B cell (primary cell): Measurements from ENCODE around the gene DNAH8. TPM values are rescaled to one million over a fixed set of nuclear protein-coding genes. Genes with fewer than 3 reads are reported as not detected.

Experiments used
- ATAC-seq: fragments of 200-7000 bp; cut with Tn5 transposase; one replicate; pipeline ENCODE4 v1.10.0; 2021; ENCODE audit warnings: low read depth, mild to moderate bottlenecking, moderate number of reproducible peaks, moderate library complexity
- CTCF ChIA-PET: fragments of 350-600 bp; sonication (Branson Sonifier 250); formaldehyde crosslinking; loops from one replicate; lab custom pipeline; 2021; ENCODE audit warnings: antibody characterized with exemption, inconsistent platforms; lab: Charles Lee
- POLR2A ChIA-PET: fragments of 350-600 bp; sonication (Branson Sonifier 250); formaldehyde crosslinking; loops from one replicate; lab custom pipeline; 2021; ENCODE audit warnings: antibody characterized with exemption; lab: Charles Lee
- DNase-seq: peaks from one replicate; pipeline ENCODE4 v3.0.0; 2013
- H2AFZ ChIP-seq: 2 replicates; pipeline ENCODE4 v1.6.1; 2012; ENCODE audit warnings: mild to moderate bottlenecking, low read depth, low read length; ENCODE audit not compliant: insufficient read depth, poor library complexity, severe bottlenecking
- H3K27ac ChIP-seq, 2 donors: 1 replicate in 1 of 2; 2 replicates in 1 of 2; pipeline ENCODE4 v1.5.1; 2012 to 2013; ENCODE audit warnings: low read length in 2 of 2, mild to moderate bottlenecking in 2 of 2, moderate library complexity in 1 of 2
- H3K27me3 ChIP-seq, 4 experiments: fragments of 200-600 bp in 1 of 4; sonication (generic) in 1 of 4; replicated peaks in 1 of 4; 1 replicate in 2 of 4; 2 replicates in 2 of 4; pipeline versions ENCODE4 v1.6.1 to v1.7.0; 2013 to 2016; ENCODE audit warnings: low read length in 3 of 4, mild to moderate bottlenecking in 2 of 4, mixed read lengths in 1 of 4, moderate library complexity in 1 of 4; ENCODE audit not compliant: insufficient read depth in 4 of 4, control insufficient read depth in 3 of 4; ENCODE audit errors: control extremely low read depth in 1 of 4
- H3K36me3 ChIP-seq, 2 experiments: replicated peaks in 1 of 2; 1 replicate in 1 of 2; 2 replicates in 1 of 2; pipeline versions ENCODE4 v1.6.1 to v1.7.1; 2013; ENCODE audit warnings: low read length in 1 of 2; ENCODE audit not compliant: insufficient read depth in 2 of 2, control insufficient read depth in 1 of 2; ENCODE audit errors: control extremely low read depth in 1 of 2, extremely low read depth in 1 of 2
- H3K4me1 ChIP-seq, 2 donors: fragments of 200-600 bp in 1 of 2; sonication (generic) in 1 of 2; 1 replicate in 1 of 2; 2 replicates in 1 of 2; pipeline versions ENCODE4 v1.5.1 to v1.6.1; 2013 to 2017; ENCODE audit warnings: low read length in 2 of 2; ENCODE audit not compliant: control insufficient read depth in 2 of 2, insufficient read depth in 2 of 2
- H3K4me2 ChIP-seq: replicated peaks from 2 replicates; pipeline ENCODE3; 2012; ENCODE audit warnings: mild to moderate bottlenecking, low read depth, low read length; ENCODE audit not compliant: poor library complexity, severe bottlenecking
- H3K4me3 ChIP-seq, 5 experiments: fragments of 200-600 bp in 1 of 5; sonication (generic) in 1 of 5; 1 replicate in 3 of 5; 2 replicates in 2 of 5; pipeline versions ENCODE4 v1.5.1 to v1.7.0; 2011 to 2016; ENCODE audit warnings: low read length in 4 of 5, mild to moderate bottlenecking in 4 of 5, low read depth in 2 of 5, control low read depth in 1 of 5, moderate library complexity in 1 of 5; ENCODE audit not compliant: insufficient read depth in 1 of 5; ENCODE audit errors: control extremely low read depth in 1 of 5, extremely low read depth in 1 of 5
- H3K79me2 ChIP-seq: fragments of 200-600 bp; sonication (generic); one replicate; pipeline ENCODE4 v1.6.0; 2016; ENCODE audit warnings: low read length; ENCODE audit not compliant: control insufficient read depth, insufficient read depth
- H3K9ac ChIP-seq: fragments of 200-600 bp; sonication (generic); 2 replicates; pipeline ENCODE4 v1.6.1; 2017; ENCODE audit warnings: mild to moderate bottlenecking, low read length, moderate library complexity
- H3K9me3 ChIP-seq, 3 donors: one replicate each; pipeline versions ENCODE4 v1.6.1 to v1.7.1; 2013; ENCODE audit warnings: low read length in 2 of 3; ENCODE audit not compliant: control insufficient read depth in 2 of 3, insufficient read depth in 1 of 3; ENCODE audit errors: control extremely low read depth in 1 of 3
- H4K20me1 ChIP-seq: 2 replicates; pipeline ENCODE4 v1.6.0; 2012; ENCODE audit warnings: mild to moderate bottlenecking, low read length; ENCODE audit not compliant: insufficient read depth, control insufficient read depth, poor library complexity, severe bottlenecking
- H3K27ac Mint-ChIP-seq: one replicate; pipeline ENCODE4 v1.8.0; 2021; ENCODE audit warnings: mixed read lengths
- H3K27me3 Mint-ChIP-seq: one replicate; pipeline ENCODE4 v1.8.0; 2021; ENCODE audit warnings: mixed read lengths
- H3K4me1 Mint-ChIP-seq: one replicate; pipeline ENCODE4 v1.8.0; 2021; ENCODE audit warnings: mixed read lengths
- H3K4me3 Mint-ChIP-seq: one replicate; pipeline ENCODE4 v1.8.0; 2021; ENCODE audit warnings: mixed read lengths
- H3K9me3 Mint-ChIP-seq: one replicate; pipeline ENCODE4 v1.8.0; 2022; ENCODE audit warnings: mixed read lengths; ENCODE audit not compliant: insufficient read depth
- EZH2 ChIP-seq: IDR thresholded peaks from 2 replicates; pipeline ENCODE4 v1.6.1; 2012; ENCODE audit warnings: borderline replicate concordance, low read depth, mild to moderate bottlenecking, moderate library complexity, low read length; ENCODE audit not compliant: insufficient read depth, poor library complexity, severe bottlenecking
- WGBS: methylation state at CpG from one replicate; pipeline ENCODE4 v1.1.5; 2013; ENCODE audit warnings: missing lambda C conversion rate; ENCODE audit not compliant: insufficient coverage; 5-methylcytosine and 5-hydroxymethylcytosine counted together
- intact Hi-C: fragments of 100-400 bp; cut with micrococcal nuclease; formaldehyde crosslinking; loops from one replicate; pipeline ENCODE4 v1.10.0; 2022
- polyA plus RNA-seq: library from polyadenylated mRNA; depleted of rRNA; stranded (reverse); fragments of >200 nt; gene quantifications from 2 replicates; pipeline ENCODE4 v1.2.3, GENCODE V29; 2012
- total RNA-seq, 2 donors: library from RNA; stranded (reverse); fragments of 120-200 nt in 1 of 2; gene quantifications; 1 replicate in 1 of 2; 2 replicates in 1 of 2; pipeline versions ENCODE4 v1.2.3 to v1.2.4, GENCODE V29; 2013 to 2022
- TF ChIP-seq, protein P1 (sequence below): fragments of 200-600 bp; IDR thresholded peaks from one replicate; pipeline ENCODE4 v1.8.0; 2022; ENCODE audit warnings: antibody characterized with exemption, mild to moderate bottlenecking

Gene DNAH8
- total and polyA plus RNA-seq, 2 donors (not counting 1 experiment from before 2014, with no cell fraction given): 0.69 to 1.1 TPM

DNA sequence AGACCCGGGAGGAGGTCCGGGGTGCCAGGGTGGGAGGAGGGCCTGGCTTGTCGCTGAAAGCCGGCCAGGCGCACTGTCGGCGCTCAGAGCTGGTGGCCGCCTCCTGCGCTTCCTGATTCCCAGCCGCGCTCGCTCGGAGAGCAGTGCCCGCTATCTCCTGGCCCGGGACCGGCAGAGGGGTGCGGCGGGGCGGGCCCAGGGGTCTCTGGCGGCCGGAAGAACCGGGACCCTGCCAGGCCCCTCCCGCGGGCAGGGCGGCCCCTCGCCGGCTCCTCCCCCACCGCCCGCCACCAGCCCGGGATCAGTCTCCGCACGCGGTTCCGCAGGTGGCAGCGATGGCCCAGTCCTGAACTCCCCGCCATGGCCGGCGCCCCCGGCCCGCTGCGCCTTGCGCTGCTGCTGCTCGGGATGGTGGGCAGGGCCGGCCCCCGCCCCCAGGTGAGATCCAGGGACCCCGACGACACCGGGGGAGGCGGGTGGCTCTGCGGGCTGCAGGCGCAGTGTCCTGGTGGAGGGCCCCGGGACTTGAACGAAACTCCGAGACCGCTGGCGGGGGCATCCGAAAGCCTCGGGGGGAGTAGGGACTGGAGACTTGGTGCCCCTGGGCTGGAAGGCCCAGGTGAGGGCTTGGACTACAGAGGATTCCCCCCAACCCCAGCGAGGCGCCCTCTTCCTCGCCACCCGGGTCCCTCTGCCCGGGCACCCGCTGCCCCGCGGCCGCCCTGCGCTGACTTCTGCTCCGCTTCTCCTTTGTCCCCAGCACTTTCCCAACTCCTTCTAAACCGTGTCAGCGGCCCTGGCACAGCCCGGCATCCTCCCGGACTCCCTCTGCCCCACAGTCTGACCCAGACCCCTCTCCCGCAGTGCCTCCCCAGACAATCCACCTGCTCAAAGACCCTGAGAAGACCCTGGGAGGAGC lies 333.6 kb downstream of the DNAH8 start, which contains the start of gene GLP1R:
Gene GLP1R, plus strand, starts transcription at position 301 of the 919 bp plus-strand sequence. Its CDS starts 60 bp downstream, at position 361.
- no peak within 1 kb of the TSS for H3K27ac ChIP-seq
- no peak for DNase-seq
- no peak within 1 kb of the TSS for H3K9ac ChIP-seq
- peaks cover 6% of the 10 kb centered on the region for H3K4me1 Mint-ChIP-seq
- peak within 1 kb of the TSS; percentile 39 for H3K4me3 Mint-ChIP-seq
- TF ChIP-seq EZH2: no peak
- TF ChIP-seq, protein P1, sequence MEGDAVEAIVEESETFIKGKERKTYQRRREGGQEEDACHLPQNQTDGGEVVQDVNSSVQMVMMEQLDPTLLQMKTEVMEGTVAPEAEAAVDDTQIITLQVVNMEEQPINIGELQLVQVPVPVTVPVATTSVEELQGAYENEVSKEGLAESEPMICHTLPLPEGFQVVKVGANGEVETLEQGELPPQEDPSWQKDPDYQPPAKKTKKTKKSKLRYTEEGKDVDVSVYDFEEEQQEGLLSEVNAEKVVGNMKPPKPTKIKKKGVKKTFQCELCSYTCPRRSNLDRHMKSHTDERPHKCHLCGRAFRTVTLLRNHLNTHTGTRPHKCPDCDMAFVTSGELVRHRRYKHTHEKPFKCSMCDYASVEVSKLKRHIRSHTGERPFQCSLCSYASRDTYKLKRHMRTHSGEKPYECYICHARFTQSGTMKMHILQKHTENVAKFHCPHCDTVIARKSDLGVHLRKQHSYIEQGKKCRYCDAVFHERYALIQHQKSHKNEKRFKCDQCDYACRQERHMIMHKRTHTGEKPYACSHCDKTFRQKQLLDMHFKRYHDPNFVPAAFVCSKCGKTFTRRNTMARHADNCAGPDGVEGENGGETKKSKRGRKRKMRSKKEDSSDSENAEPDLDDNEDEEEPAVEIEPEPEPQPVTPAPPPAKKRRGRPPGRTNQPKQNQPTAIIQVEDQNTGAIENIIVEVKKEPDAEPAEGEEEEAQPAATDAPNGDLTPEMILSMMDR: no peak
- peaks cover 0 to 37% (median 19%) of the 10 kb centered on the region in 4 experiments for H3K27me3 ChIP-seq
- no peaks in the 10 kb centered on the region for H3K9me3 Mint-ChIP-seq
- intact Hi-C loops: no loop called here
- CTCF ChIA-PET: no interaction called here
- no peak within 1 kb of the TSS for H3K4me3 ChIP-seq
- POLR2A ChIA-PET: no interaction called here
- no peak within 1 kb of the TSS for H3K27ac Mint-ChIP-seq
- H2AFZ ChIP-seq: no peak within 1 kb of the TSS
- H4K20me1 ChIP-seq: no peaks in the 10 kb centered on the region
- no peaks in the 10 kb centered on the region for H3K79me2 ChIP-seq
- H3K36me3 ChIP-seq: no peaks in the 10 kb centered on the region
- WGBS: 7% methylated on average over 74 of the region's 74 CpGs
- no peaks in the 10 kb centered on the region for H3K9me3 ChIP-seq
- H3K4me1 ChIP-seq: peaks cover 0 to 4% of the 10 kb centered on the region in 2 donors
- peaks cover 50% of the 10 kb centered on the region for H3K27me3 Mint-ChIP-seq
- peak within 1 kb of the TSS; percentile 54 for H3K4me2 ChIP-seq
- no peak for ATAC-seq
